ENCODE measurements around the gene P2RY12.

Gene P2RY12

DNA sequence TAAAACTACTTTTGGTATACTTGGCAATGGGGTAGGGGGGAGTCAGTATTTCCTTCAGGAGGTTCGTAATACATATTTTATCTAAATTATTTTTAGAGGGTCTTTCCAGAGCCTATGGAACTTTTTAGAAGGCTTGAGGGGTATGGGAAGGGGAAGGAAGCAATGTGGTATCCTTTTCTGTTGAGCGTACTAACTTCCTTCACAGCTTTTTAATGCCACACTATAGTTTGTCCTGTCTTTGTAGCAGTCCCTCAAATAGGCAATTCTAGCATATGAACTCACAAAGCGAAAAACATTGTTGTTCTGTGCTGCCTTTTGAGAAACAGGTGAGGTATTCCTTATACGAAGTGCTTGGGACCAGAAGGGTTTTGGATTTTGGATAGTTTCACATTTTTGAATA is 32.9 kb downstream of the P2RY12 start:
- H3K79me2 ChIP-seq (ENCODE audit: control insufficient read depth, insufficient read depth, low read length), result no peaks in the 10 kb centered on the region
- no peak for DNase-seq

DNA sequence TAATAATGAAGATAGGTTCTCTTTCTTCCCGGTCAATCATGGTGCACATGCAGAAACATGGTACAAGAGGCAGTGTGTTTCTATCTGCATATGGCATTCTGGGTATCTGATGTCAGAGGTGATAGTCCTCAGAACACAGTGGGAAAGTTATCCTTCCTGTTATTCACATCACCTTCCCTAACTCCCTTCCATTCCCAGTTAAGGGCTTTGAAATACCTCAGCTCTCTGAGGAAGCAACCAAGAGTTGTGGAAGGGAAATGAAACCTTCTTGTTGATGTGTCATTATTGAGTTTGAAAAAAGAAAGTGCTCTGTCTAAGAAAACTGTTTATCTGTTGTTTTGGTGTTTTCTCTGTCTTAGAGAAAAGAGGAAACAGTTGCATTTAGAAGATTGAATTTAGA is 33.3 kb downstream of the P2RY12 start:
- H3K56ac ChIP-seq (ENCODE audit: low read length), result no peak overlapping the region
- no peaks in the 10 kb centered on the region for H3K27me3 ChIP-seq (ENCODE audit: insufficient read depth, low read length, poor library complexity)
- no peak overlapping the region for H2BK5ac ChIP-seq (ENCODE audit: low read length)
- DNase-seq, result peak; percentile 38
- no peak overlapping the region for H3K27ac ChIP-seq (ENCODE audit: low read depth, low read length)
- no peak overlapping the region for H2AK5ac ChIP-seq (ENCODE audit: low read length)
- no CpG with 5 or more reads among the region's 1 CpG for WGBS (ENCODE audit: extremely low coverage, insufficient coverage, low lambda C conversion rate)
- no peak overlapping the region for H3K18ac ChIP-seq (ENCODE audit: low read length)
- H4K5ac ChIP-seq (ENCODE audit: low read length), result no peak overlapping the region
- no peaks in the 10 kb centered on the region for H3K79me2 ChIP-seq (ENCODE audit: control insufficient read depth, insufficient read depth, low read length)
- H4K8ac ChIP-seq (ENCODE audit: low read depth, low read length), result no peak overlapping the region
- H3K4me2 ChIP-seq (ENCODE audit: low read length), result no peak overlapping the region
- H3K36me3 ChIP-seq (ENCODE audit: control insufficient read depth, insufficient read depth, low read length), result no peaks in the 10 kb centered on the region
- no peak overlapping the region for H3K4me3 ChIP-seq (ENCODE audit: low read length)
- no peak overlapping the region for H3K9ac ChIP-seq (ENCODE audit: low read length)
- peaks cover 7% of the 10 kb centered on the region for H3K4me1 ChIP-seq (ENCODE audit: control insufficient read depth, low read depth, low read length)
- H3K23ac ChIP-seq (ENCODE audit: low read length), result no peak overlapping the region
- no peaks in the 10 kb centered on the region for H3K79me1 ChIP-seq (ENCODE audit: low read length)
- no peak overlapping the region for H2BK15ac ChIP-seq (replicated peaks; ENCODE audit: low read depth)
- H2BK120ac ChIP-seq (ENCODE audit: low read depth, low read length), result no peak overlapping the region
- no peak overlapping the region for H3K4ac ChIP-seq (ENCODE audit: low read depth, low read length)

More for the DNA sequence above, 32.9 kb downstream of the P2RY12 start:
- Histone ChIP-seq H3K4me1 (ENCODE audit: control insufficient read depth, low read depth, low read length) (peaks cover 6% of the 10 kb centered on the region), H3K79me1 (ENCODE audit: low read length) (no peaks in the 10 kb centered on the region), H2BK15ac (replicated peaks; ENCODE audit: low read depth) (no peak overlapping the region), H4K8ac (ENCODE audit: low read depth, low read length) (no peak overlapping the region), H3K56ac (ENCODE audit: low read length) (no peak overlapping the region), H3K27ac (ENCODE audit: low read depth, low read length) (no peak overlapping the region), H2BK5ac (ENCODE audit: low read length) (no peak overlapping the region), H3K4me3 (ENCODE audit: low read length) (no peak overlapping the region), H3K9ac (ENCODE audit: low read length) (no peak overlapping the region), H3K23ac (ENCODE audit: low read length) (no peak overlapping the region), H2AK5ac (ENCODE audit: low read length) (no peak overlapping the region), H3K4ac (ENCODE audit: low read depth, low read length) (no peak overlapping the region), H3K27me3 (ENCODE audit: insufficient read depth, low read length, poor library complexity) (no peaks in the 10 kb centered on the region), H2BK120ac (ENCODE audit: low read depth, low read length) (no peak overlapping the region), H4K5ac (ENCODE audit: low read length) (no peak overlapping the region), H3K36me3 (ENCODE audit: control insufficient read depth, insufficient read depth, low read length) (no peaks in the 10 kb centered on the region), H3K18ac (ENCODE audit: low read length) (no peak overlapping the region), H3K4me2 (ENCODE audit: low read length) (no peak overlapping the region)
- WGBS (ENCODE audit: extremely low coverage, insufficient coverage, low lambda C conversion rate), result no CpG with 5 or more reads among the region's 4 CpGs

DNA sequence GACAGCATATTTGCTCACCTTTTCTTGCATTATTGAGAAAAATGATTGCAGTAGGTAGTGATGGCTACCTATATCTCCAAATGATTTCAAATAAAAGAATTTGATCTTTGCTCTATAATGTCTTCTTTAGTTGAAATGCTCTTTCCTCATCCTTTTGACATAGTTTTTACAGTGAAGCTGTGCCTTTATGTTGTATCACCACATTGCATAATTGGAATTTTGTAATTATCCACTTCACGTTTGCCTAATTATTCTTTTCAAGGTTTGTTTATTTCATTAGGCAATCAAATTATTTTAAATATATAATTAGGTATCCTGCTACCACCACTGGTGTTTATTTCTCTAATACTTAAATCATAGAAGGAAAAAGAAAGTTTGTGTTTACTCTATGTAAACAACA is 33.9 kb downstream of the P2RY12 start:
- H4K8ac ChIP-seq (ENCODE audit: low read depth, low read length), result no peak overlapping the region
- no peaks in the 10 kb centered on the region for H3K79me1 ChIP-seq (ENCODE audit: low read length)
- WGBS (ENCODE audit: extremely low coverage, insufficient coverage, low lambda C conversion rate), result no CpG with 5 or more reads among the region's 1 CpG
- no peak overlapping the region for H2BK120ac ChIP-seq (ENCODE audit: low read depth, low read length)
- H3K4me1 ChIP-seq (ENCODE audit: control insufficient read depth, low read depth, low read length), result peaks cover 7% of the 10 kb centered on the region
- no peak overlapping the region for H2BK5ac ChIP-seq (ENCODE audit: low read length)
- H3K4me3 ChIP-seq (ENCODE audit: low read length), result no peak overlapping the region
- H3K9ac ChIP-seq (ENCODE audit: low read length), result no peak overlapping the region
- H3K18ac ChIP-seq (ENCODE audit: low read length), result no peak overlapping the region
- no peak overlapping the region for H4K5ac ChIP-seq (ENCODE audit: low read length)
- no peak overlapping the region for H3K4me2 ChIP-seq (ENCODE audit: low read length)
- no peak overlapping the region for H3K23ac ChIP-seq (ENCODE audit: low read length)
- no peaks in the 10 kb centered on the region for H3K27me3 ChIP-seq (ENCODE audit: insufficient read depth, low read length, poor library complexity)
- no peak overlapping the region for H3K4ac ChIP-seq (ENCODE audit: low read depth, low read length)
- H3K56ac ChIP-seq (ENCODE audit: low read length), result no peak overlapping the region
- H2BK15ac ChIP-seq (replicated peaks; ENCODE audit: low read depth), result no peak overlapping the region
- no peak overlapping the region for H3K27ac ChIP-seq (ENCODE audit: low read depth, low read length)
- no peak for DNase-seq
- H2AK5ac ChIP-seq (ENCODE audit: low read length), result no peak overlapping the region
- no peaks in the 10 kb centered on the region for H3K79me2 ChIP-seq (ENCODE audit: control insufficient read depth, insufficient read depth, low read length)
- H3K36me3 ChIP-seq (ENCODE audit: control insufficient read depth, insufficient read depth, low read length), result no peaks in the 10 kb centered on the region

DNA sequence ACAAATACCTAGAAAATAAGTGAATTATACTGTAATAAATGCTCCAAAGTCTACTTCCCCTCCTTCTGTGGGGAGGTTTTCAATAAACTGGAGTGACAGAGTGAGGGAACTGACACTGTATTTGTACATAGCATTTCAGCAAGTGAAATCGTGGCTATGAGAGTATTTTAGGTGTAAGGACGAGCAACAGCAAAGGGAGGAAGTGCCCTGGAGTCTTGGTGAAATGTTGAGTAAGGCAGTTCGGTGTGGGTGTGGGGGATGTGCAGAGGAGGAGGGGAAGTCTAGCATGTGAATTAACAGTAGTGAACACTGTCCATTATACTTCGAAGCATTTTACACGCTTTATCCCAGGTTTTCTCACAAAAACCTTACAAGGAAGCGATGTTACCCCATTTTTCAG is 37.1 kb downstream of the P2RY12 start:
- no peak overlapping the region for H4K8ac ChIP-seq (ENCODE audit: low read depth, low read length)
- no peak overlapping the region for H3K56ac ChIP-seq (ENCODE audit: low read length)
- no peak overlapping the region for H2BK120ac ChIP-seq (ENCODE audit: low read depth, low read length)
- H3K4me3 ChIP-seq (ENCODE audit: low read length), result no peak overlapping the region
- H3K79me1 ChIP-seq (ENCODE audit: low read length), result no peaks in the 10 kb centered on the region
- H3K79me2 ChIP-seq (ENCODE audit: control insufficient read depth, insufficient read depth, low read length), result no peaks in the 10 kb centered on the region
- H3K18ac ChIP-seq (ENCODE audit: low read length), result no peak overlapping the region
- peak; percentile 16 for DNase-seq
- WGBS (ENCODE audit: extremely low coverage, insufficient coverage, low lambda C conversion rate), result no CpG with 5 or more reads among the region's 6 CpGs
- no peak overlapping the region for H3K4ac ChIP-seq (ENCODE audit: low read depth, low read length)
- H3K9ac ChIP-seq (ENCODE audit: low read length), result no peak overlapping the region
- no peak overlapping the region for H3K23ac ChIP-seq (ENCODE audit: low read length)
- H2BK15ac ChIP-seq (replicated peaks; ENCODE audit: low read depth), result no peak overlapping the region
- H4K5ac ChIP-seq (ENCODE audit: low read length), result no peak overlapping the region
- H2AK5ac ChIP-seq (ENCODE audit: low read length), result no peak overlapping the region
- no peak overlapping the region for H3K4me2 ChIP-seq (ENCODE audit: low read length)
- no peak overlapping the region for H2BK5ac ChIP-seq (ENCODE audit: low read length)
- no peaks in the 10 kb centered on the region for H3K27me3 ChIP-seq (ENCODE audit: insufficient read depth, low read length, poor library complexity)
- H3K27ac ChIP-seq (ENCODE audit: low read depth, low read length), result no peak overlapping the region
- H3K4me1 ChIP-seq (ENCODE audit: control insufficient read depth, low read depth, low read length), result peaks cover 7% of the 10 kb centered on the region
- no peaks in the 10 kb centered on the region for H3K36me3 ChIP-seq (ENCODE audit: control insufficient read depth, insufficient read depth, low read length)

DNA sequence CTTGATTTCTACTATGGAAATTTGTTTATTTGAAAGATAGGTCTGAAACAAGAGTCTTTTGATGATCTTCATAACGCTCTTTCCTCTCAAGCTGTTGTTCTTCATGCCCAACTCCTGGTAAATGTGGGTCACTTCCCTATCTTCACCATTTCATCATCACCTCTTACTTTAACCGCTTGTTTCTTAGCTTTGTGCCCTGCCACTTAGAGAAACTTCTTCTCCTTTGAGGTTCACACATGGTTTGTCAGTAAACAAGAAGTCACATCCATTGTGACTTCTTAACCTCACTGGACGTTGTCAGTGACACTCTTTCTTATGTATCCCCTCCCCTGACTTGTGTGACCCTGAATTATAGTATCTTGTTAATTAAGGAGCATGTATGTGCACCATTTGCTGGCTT is 38.3 kb downstream of the P2RY12 start:
- no peaks in the 10 kb centered on the region for H3K36me3 ChIP-seq (ENCODE audit: control insufficient read depth, insufficient read depth, low read length)
- no peak overlapping the region for H3K23ac ChIP-seq (ENCODE audit: low read length)
- no peak overlapping the region for H3K27ac ChIP-seq (ENCODE audit: low read depth, low read length)
- H3K56ac ChIP-seq (ENCODE audit: low read length), result no peak overlapping the region
- no peaks in the 10 kb centered on the region for H3K79me2 ChIP-seq (ENCODE audit: control insufficient read depth, insufficient read depth, low read length)
- DNase-seq, result no peak
- no peak overlapping the region for H4K8ac ChIP-seq (ENCODE audit: low read depth, low read length)
- H3K9ac ChIP-seq (ENCODE audit: low read length), result no peak overlapping the region
- WGBS (ENCODE audit: extremely low coverage, insufficient coverage, low lambda C conversion rate), result no CpG with 5 or more reads among the region's 3 CpGs
- H3K18ac ChIP-seq (ENCODE audit: low read length), result no peak overlapping the region
- peaks cover 7% of the 10 kb centered on the region for H3K4me1 ChIP-seq (ENCODE audit: control insufficient read depth, low read depth, low read length)
- no peak overlapping the region for H2BK5ac ChIP-seq (ENCODE audit: low read length)
- no peak overlapping the region for H3K4ac ChIP-seq (ENCODE audit: low read depth, low read length)
- H3K79me1 ChIP-seq (ENCODE audit: low read length), result no peaks in the 10 kb centered on the region
- no peaks in the 10 kb centered on the region for H3K27me3 ChIP-seq (ENCODE audit: insufficient read depth, low read length, poor library complexity)
- no peak overlapping the region for H2BK15ac ChIP-seq (replicated peaks; ENCODE audit: low read depth)
- no peak overlapping the region for H2AK5ac ChIP-seq (ENCODE audit: low read length)
- no peak overlapping the region for H3K4me3 ChIP-seq (ENCODE audit: low read length)
- H4K5ac ChIP-seq (ENCODE audit: low read length), result no peak overlapping the region
- no peak overlapping the region for H3K4me2 ChIP-seq (ENCODE audit: low read length)
- no peak overlapping the region for H2BK120ac ChIP-seq (ENCODE audit: low read depth, low read length)

DNA sequence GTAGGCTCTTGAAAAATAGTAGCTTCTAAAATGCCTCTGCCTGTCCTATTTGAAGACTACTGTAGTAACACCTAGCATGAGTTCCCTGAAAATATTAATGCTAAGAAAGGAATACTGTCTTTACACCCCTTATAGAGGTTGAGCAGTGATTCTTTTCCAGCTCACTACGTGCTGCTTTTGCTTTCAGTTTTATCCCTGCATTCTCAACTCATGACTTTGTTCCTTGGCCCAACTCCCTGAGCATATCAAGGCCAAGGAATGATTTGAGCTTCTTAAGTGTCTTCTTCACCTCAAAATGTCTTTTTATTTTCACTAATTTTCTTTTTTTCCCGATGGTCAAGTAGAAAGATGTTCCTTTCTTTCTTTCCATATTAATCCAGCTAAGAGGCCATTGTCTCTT is 38.7 kb downstream of the P2RY12 start:
- Histone ChIP-seq H3K79me2 (ENCODE audit: control insufficient read depth, insufficient read depth, low read length) (no peaks in the 10 kb centered on the region), H3K4me2 (ENCODE audit: low read length) (no peak overlapping the region), H3K36me3 (ENCODE audit: control insufficient read depth, insufficient read depth, low read length) (no peaks in the 10 kb centered on the region), H3K23ac (ENCODE audit: low read length) (no peak overlapping the region), H3K79me1 (ENCODE audit: low read length) (no peaks in the 10 kb centered on the region), H3K18ac (ENCODE audit: low read length) (no peak overlapping the region), H3K9ac (ENCODE audit: low read length) (no peak overlapping the region), H2BK5ac (ENCODE audit: low read length) (no peak overlapping the region), H3K4me3 (ENCODE audit: low read length) (no peak overlapping the region), H4K8ac (ENCODE audit: low read depth, low read length) (no peak overlapping the region), H3K56ac (ENCODE audit: low read length) (no peak overlapping the region), H2AK5ac (ENCODE audit: low read length) (no peak overlapping the region), H3K4ac (ENCODE audit: low read depth, low read length) (no peak overlapping the region), H3K27ac (ENCODE audit: low read depth, low read length) (no peak overlapping the region), H3K4me1 (ENCODE audit: control insufficient read depth, low read depth, low read length) (peaks cover 7% of the 10 kb centered on the region), H2BK15ac (replicated peaks; ENCODE audit: low read depth) (no peak overlapping the region), H4K5ac (ENCODE audit: low read length) (no peak overlapping the region), H2BK120ac (ENCODE audit: low read depth, low read length) (no peak overlapping the region), H3K27me3 (ENCODE audit: insufficient read depth, low read length, poor library complexity) (no peaks in the 10 kb centered on the region)
- WGBS (ENCODE audit: extremely low coverage, insufficient coverage, low lambda C conversion rate), result no CpG with 5 or more reads among the region's 2 CpGs
- DNase-seq, result no peak

Data from mesendoderm (in vitro differentiated cells).